ENCODE data around the gene MPPED1.

Gene MPPED1

GRCh38 chr22:43411869-43412807 lies at the start of gene MPPED1:
Gene MPPED1, plus strand, starts transcription at chr22:43412014. Its CDS starts 12,972 bp downstream, at chr22:43424986.
- TF ChIP-seq YY1 (IDR thresholded peaks at IDR 0.05; ENCODE audit: low read depth), result no peak
- no peak for TF ChIP-seq CEBPB (IDR thresholded peaks at IDR 0.05)
- TF ChIP-seq TAF1 (IDR thresholded peaks at IDR 0.05; ENCODE audit: low read depth), result no peak
- TF ChIP-seq EP300 (IDR thresholded peaks at IDR 0.05; ENCODE audit: borderline replicate concordance), result no peak
- no peak for TF ChIP-seq EGR1 (IDR thresholded peaks at IDR 0.05)
- no peak for TF ChIP-seq MAX (IDR thresholded peaks at IDR 0.05)
- TF ChIP-seq REST (IDR thresholded peaks at IDR 0.05; ENCODE audit: low read depth), result no peak
- no peak for TF ChIP-seq CREB1 (IDR thresholded peaks at IDR 0.05; ENCODE audit: low read depth)
- no peak for TF ChIP-seq RAD21 (IDR thresholded peaks at IDR 0.05; ENCODE audit: low read depth)
- TF ChIP-seq TCF12 (IDR thresholded peaks at IDR 0.05; ENCODE audit: low read depth), result no peak
- no peak for TF ChIP-seq ZBTB7A (IDR thresholded peaks at IDR 0.05; ENCODE audit: low read depth)
- TF ChIP-seq NFIC (IDR thresholded peaks at IDR 0.05), result no peak
- TF ChIP-seq USF1 (IDR thresholded peaks at IDR 0.05), result no peak
- no peak for TF ChIP-seq FOXM1 (IDR thresholded peaks at IDR 0.05; ENCODE audit: borderline replicate concordance, low read depth)
- TF ChIP-seq TEAD4 (IDR thresholded peaks at IDR 0.05), result no peak

- no peak for TF ChIP-seq FOXM1 (IDR thresholded peaks at IDR 0.05; ENCODE audit: borderline replicate concordance, low read depth)
- no peak for TF ChIP-seq CEBPB (IDR thresholded peaks at IDR 0.05)
- no peak for TF ChIP-seq NFIC (IDR thresholded peaks at IDR 0.05)
- TF ChIP-seq YY1 (IDR thresholded peaks at IDR 0.05; ENCODE audit: low read depth), result no peak
- no peak for TF ChIP-seq EGR1 (IDR thresholded peaks at IDR 0.05)
- TF ChIP-seq USF1 (IDR thresholded peaks at IDR 0.05), result no peak
- no peak for TF ChIP-seq MAX (IDR thresholded peaks at IDR 0.05)
- no peak for TF ChIP-seq EP300 (IDR thresholded peaks at IDR 0.05; ENCODE audit: borderline replicate concordance)
Measured at GRCh38 chr22:43363315-43364168, 48.3 kb upstream of the MPPED1 start.

GRCh38 chr22:43364169-43364435 lies 47.7 kb upstream of the MPPED1 start:
- TF ChIP-seq EGR1 (IDR thresholded peaks at IDR 0.05), result no peak
- no peak for TF ChIP-seq TAF1 (IDR thresholded peaks at IDR 0.05; ENCODE audit: low read depth)
- TF ChIP-seq EP300 (IDR thresholded peaks at IDR 0.05; ENCODE audit: borderline replicate concordance), result no peak
- TF ChIP-seq CREB1 (IDR thresholded peaks at IDR 0.05; ENCODE audit: low read depth), result no peak
- no peak for TF ChIP-seq REST (IDR thresholded peaks at IDR 0.05; ENCODE audit: low read depth)
- no peak for TF ChIP-seq TEAD4 (IDR thresholded peaks at IDR 0.05)
- TF ChIP-seq NFIC (IDR thresholded peaks at IDR 0.05), result no peak
- no peak for TF ChIP-seq TCF12 (IDR thresholded peaks at IDR 0.05; ENCODE audit: low read depth)
- TF ChIP-seq RAD21 (IDR thresholded peaks at IDR 0.05; ENCODE audit: low read depth), result no peak
- no peak for TF ChIP-seq ZBTB7A (IDR thresholded peaks at IDR 0.05; ENCODE audit: low read depth)
- TF ChIP-seq FOXM1 (IDR thresholded peaks at IDR 0.05; ENCODE audit: borderline replicate concordance, low read depth), result no peak

GRCh38 chr22:43365715-43366440 lies 45.9 kb upstream of the MPPED1 start:
- TF ChIP-seq EP300 (IDR thresholded peaks at IDR 0.05; ENCODE audit: borderline replicate concordance), result no peak
- no peak for TF ChIP-seq TAF1 (IDR thresholded peaks at IDR 0.05; ENCODE audit: low read depth)
- TF ChIP-seq NFIC (IDR thresholded peaks at IDR 0.05), result no peak
- TF ChIP-seq YY1 (IDR thresholded peaks at IDR 0.05; ENCODE audit: low read depth), result no peak
- TF ChIP-seq TCF12 (IDR thresholded peaks at IDR 0.05; ENCODE audit: low read depth), result no peak
- TF ChIP-seq RAD21 (IDR thresholded peaks at IDR 0.05; ENCODE audit: low read depth), result no peak
- no peak for TF ChIP-seq CEBPB (IDR thresholded peaks at IDR 0.05)
- no peak for TF ChIP-seq ZBTB7A (IDR thresholded peaks at IDR 0.05; ENCODE audit: low read depth)
- TF ChIP-seq FOXM1 (IDR thresholded peaks at IDR 0.05; ENCODE audit: borderline replicate concordance, low read depth), result no peak
